ENCODE data around the gene CDHR1.

DNA sequence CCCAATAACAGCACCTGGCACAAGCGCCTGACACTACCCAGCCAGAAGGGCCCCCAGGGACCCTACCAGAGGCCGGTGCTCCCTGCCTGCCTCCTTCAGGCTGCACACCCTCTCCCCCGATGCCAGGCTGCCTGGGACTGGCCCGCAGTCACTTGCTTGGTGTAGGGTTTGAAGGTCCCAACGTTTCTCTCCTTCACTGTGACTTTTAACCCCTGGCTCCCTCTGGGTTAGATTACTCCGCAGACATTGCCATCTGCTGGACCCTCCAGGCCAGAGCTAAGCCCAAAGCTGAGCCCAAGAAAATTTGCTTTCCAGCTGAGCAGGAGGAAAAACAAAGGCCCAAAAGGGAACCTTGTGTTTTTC lies 6.9 kb downstream of the CDHR1 start:
- TF ChIP-seq, protein P1, sequence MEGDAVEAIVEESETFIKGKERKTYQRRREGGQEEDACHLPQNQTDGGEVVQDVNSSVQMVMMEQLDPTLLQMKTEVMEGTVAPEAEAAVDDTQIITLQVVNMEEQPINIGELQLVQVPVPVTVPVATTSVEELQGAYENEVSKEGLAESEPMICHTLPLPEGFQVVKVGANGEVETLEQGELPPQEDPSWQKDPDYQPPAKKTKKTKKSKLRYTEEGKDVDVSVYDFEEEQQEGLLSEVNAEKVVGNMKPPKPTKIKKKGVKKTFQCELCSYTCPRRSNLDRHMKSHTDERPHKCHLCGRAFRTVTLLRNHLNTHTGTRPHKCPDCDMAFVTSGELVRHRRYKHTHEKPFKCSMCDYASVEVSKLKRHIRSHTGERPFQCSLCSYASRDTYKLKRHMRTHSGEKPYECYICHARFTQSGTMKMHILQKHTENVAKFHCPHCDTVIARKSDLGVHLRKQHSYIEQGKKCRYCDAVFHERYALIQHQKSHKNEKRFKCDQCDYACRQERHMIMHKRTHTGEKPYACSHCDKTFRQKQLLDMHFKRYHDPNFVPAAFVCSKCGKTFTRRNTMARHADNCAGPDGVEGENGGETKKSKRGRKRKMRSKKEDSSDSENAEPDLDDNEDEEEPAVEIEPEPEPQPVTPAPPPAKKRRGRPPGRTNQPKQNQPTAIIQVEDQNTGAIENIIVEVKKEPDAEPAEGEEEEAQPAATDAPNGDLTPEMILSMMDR (IDR thresholded peaks at IDR 0.05 in 4 of 5, conservative IDR thresholded peaks at IDR 0.05 in 1 of 5), result no peak
- TF ChIP-seq POLR2A (IDR thresholded peaks at IDR 0.05), result no peak

Measured in gastrocnemius medialis (tissue), 4 donors.